Measurements from ENCODE around the gene TMEM120B.

TMEM120B gene

DNA sequence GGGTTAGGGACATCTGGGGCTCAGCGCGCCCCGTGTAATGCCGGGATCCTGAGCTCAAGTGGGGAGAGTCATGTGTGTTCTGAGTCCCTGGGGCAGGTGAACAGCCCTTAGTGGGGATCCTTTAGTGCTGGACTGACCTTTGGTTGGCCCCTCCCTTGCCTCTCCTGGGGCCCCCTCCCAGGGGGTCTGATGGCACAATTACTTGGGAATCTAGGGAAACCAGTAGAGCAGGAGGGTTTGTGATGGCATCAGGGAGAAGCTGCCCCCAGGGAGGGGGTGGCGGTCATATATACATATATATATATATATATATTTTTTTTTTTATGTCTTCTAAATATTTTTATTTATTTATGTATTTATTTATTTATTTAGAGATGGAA, 43.0 kb upstream of the TMEM120B start, which contains the start of gene MORN3:
Gene MORN3, minus strand, starts transcription at position 134 of the 380 bp plus-strand sequence. CDS start 171 bp downstream, outside the sequence.
- no peaks in the 10 kb centered on the region for H3K9me3 ChIP-seq (replicated peaks; ENCODE audit: insufficient read depth, low read length)
- no peak for DNase-seq
- H3F3A ChIP-seq (ENCODE audit: insufficient read depth, low read length), result peaks cover 6% of the 10 kb centered on the region
- no peak within 1 kb of the TSS for H3K4me3 ChIP-seq (ENCODE audit: low read length)
- no peak within 1 kb of the TSS for H3K27ac ChIP-seq (ENCODE audit: low read length)
- H3K79me2 ChIP-seq (ENCODE audit: low read length), result no peaks in the 10 kb centered on the region
- no peaks in the 10 kb centered on the region for H3K27me3 ChIP-seq (replicated peaks; ENCODE audit: insufficient read depth, low read length)
- H3K4me2 ChIP-seq (ENCODE audit: low read depth, low read length), result no peak within 1 kb of the TSS
- no peak within 1 kb of the TSS for H3K9ac ChIP-seq (ENCODE audit: low read length)
- H3K4me1 ChIP-seq (ENCODE audit: low read length), result 0 out of 2 replicates have a peak, but pooled peaks cover 3% of the 10 kb centered on the region
- H4K20me1 ChIP-seq (ENCODE audit: insufficient read depth, low read length), result no peaks in the 10 kb centered on the region
- H2AFZ ChIP-seq (ENCODE audit: low read length), result no peak within 1 kb of the TSS
- H3K9me2 ChIP-seq (replicated peaks; ENCODE audit: insufficient read depth, low read length), result no peaks in the 10 kb centered on the region
- TF ChIP-seq EZH2phosphoT487 (IDR thresholded peaks at IDR 0.05; ENCODE audit: low read length) (no peak), EZH2 (optimal IDR thresholded peaks at IDR 0.05; ENCODE audit: low read depth, low read length) (no peak)
- TF ChIP-seq, protein P1, sequence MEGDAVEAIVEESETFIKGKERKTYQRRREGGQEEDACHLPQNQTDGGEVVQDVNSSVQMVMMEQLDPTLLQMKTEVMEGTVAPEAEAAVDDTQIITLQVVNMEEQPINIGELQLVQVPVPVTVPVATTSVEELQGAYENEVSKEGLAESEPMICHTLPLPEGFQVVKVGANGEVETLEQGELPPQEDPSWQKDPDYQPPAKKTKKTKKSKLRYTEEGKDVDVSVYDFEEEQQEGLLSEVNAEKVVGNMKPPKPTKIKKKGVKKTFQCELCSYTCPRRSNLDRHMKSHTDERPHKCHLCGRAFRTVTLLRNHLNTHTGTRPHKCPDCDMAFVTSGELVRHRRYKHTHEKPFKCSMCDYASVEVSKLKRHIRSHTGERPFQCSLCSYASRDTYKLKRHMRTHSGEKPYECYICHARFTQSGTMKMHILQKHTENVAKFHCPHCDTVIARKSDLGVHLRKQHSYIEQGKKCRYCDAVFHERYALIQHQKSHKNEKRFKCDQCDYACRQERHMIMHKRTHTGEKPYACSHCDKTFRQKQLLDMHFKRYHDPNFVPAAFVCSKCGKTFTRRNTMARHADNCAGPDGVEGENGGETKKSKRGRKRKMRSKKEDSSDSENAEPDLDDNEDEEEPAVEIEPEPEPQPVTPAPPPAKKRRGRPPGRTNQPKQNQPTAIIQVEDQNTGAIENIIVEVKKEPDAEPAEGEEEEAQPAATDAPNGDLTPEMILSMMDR (IDR thresholded peaks at IDR 0.05; ENCODE audit: low read length), result no peak
- H3K36me3 ChIP-seq (replicated peaks; ENCODE audit: insufficient read depth, low read length), result no peaks in the 10 kb centered on the region

DNA sequence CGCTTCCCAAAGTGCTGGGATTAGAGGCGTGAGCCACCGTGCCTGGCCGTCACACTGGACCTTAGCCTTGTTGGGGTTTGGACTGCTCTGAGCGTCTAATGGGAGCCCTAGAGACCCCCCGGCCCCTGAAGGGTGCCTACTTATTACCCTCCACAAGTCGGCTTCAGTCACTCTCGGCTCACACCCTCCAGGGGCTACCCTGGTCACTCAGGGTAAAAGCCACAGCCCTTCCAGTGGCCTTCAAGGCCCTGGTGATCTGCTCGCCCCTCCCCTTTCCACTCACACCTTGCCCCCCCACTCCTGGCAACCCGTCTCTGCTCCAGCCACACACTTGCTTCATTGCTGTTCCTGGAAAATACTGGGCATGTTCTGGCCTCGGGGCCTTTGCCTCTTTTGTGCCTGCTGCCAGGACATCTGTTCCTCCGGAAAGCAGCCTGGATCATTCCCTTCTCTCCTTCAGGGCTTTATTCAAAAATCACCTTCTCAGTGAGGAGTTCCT, 39.5 kb upstream of the TMEM120B start:
- peak overlapping the region; percentile 56; the same call in 1 of the 2 replicates for H3K27ac ChIP-seq (ENCODE audit: low read length)
- peak overlapping the region; percentile 47; the same call in 1 of the 2 replicates for H3K9ac ChIP-seq (ENCODE audit: low read length)
- no peaks in the 10 kb centered on the region for H3K27me3 ChIP-seq (replicated peaks; ENCODE audit: insufficient read depth, low read length)
- peak overlapping the region; percentile 49; the same call in 1 of the 2 replicates for H3K4me3 ChIP-seq (ENCODE audit: low read length)
- H2AFZ ChIP-seq (ENCODE audit: low read length), result 0 out of 2 replicates have a peak overlapping the region, but pooled peaks have one; percentile 48
- H3K36me3 ChIP-seq (replicated peaks; ENCODE audit: insufficient read depth, low read length), result no peaks in the 10 kb centered on the region
- no peaks in the 10 kb centered on the region for H3K9me3 ChIP-seq (replicated peaks; ENCODE audit: insufficient read depth, low read length)
- H3K4me2 ChIP-seq (ENCODE audit: low read depth, low read length), result peak overlapping the region; percentile 70; the same call in 1 of the 2 replicates
- H3K9me2 ChIP-seq (replicated peaks; ENCODE audit: insufficient read depth, low read length), result no peaks in the 10 kb centered on the region
- TF ChIP-seq, protein P1 (IDR thresholded peaks at IDR 0.05; ENCODE audit: low read length), result no peak
- no peak for TF ChIP-seq EZH2phosphoT487 (IDR thresholded peaks at IDR 0.05; ENCODE audit: low read length)
- TF ChIP-seq EZH2 (optimal IDR thresholded peaks at IDR 0.05; ENCODE audit: low read depth, low read length), result no peak
- H3K4me1 ChIP-seq (ENCODE audit: low read length), result 0 out of 2 replicates have a peak, but pooled peaks cover 3% of the 10 kb centered on the region
- no peaks in the 10 kb centered on the region for H3K79me2 ChIP-seq (ENCODE audit: low read length)
- H3F3A ChIP-seq (ENCODE audit: insufficient read depth, low read length), result peaks cover 6% of the 10 kb centered on the region
- H4K20me1 ChIP-seq (ENCODE audit: insufficient read depth, low read length), result no peaks in the 10 kb centered on the region
- DNase-seq, result no peak

DNA sequence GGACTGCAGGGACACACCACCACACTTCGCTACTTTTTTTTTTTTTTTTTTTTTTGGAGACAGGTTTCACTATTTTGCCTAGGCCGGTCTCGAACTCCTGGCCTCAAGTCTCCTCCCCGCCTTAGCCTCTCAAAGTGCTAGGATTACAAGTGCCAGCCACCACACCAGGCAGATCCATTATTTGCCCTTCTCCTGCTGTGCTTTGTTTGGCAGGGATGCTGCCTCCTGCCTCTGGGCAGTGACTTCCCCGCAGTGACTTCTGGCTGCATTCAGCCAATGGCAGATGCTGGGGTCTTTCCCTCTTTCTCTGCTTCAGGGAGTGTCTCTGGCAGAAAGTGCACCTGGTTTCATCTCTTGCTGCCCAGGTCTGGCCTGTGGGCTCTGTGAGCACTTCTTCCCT, 36.4 kb upstream of the TMEM120B start:
- Histone ChIP-seq H3K36me3 (replicated peaks; ENCODE audit: insufficient read depth, low read length) (no peaks in the 10 kb centered on the region), H3K9ac (ENCODE audit: low read length) (no peak overlapping the region)
- no peak for DNase-seq

More for the DNA sequence above, 36.4 kb upstream of the TMEM120B start:
- Histone ChIP-seq H3K9me3 (replicated peaks; ENCODE audit: insufficient read depth, low read length) (no peaks in the 10 kb centered on the region), H3K9me2 (replicated peaks; ENCODE audit: insufficient read depth, low read length) (no peaks in the 10 kb centered on the region), H3K4me1 (ENCODE audit: low read length) (0 out of 2 replicates have a peak, but pooled peaks cover 3% of the 10 kb centered on the region), H2AFZ (ENCODE audit: low read length) (no peak overlapping the region), H3K4me3 (ENCODE audit: low read length) (no peak overlapping the region), H3F3A (ENCODE audit: insufficient read depth, low read length) (peaks cover 6% of the 10 kb centered on the region), H3K27ac (ENCODE audit: low read length) (no peak overlapping the region), H3K27me3 (replicated peaks; ENCODE audit: insufficient read depth, low read length) (no peaks in the 10 kb centered on the region), H4K20me1 (ENCODE audit: insufficient read depth, low read length) (no peaks in the 10 kb centered on the region), H3K4me2 (ENCODE audit: low read depth, low read length) (no peak overlapping the region), H3K79me2 (ENCODE audit: low read length) (no peaks in the 10 kb centered on the region)
- TF ChIP-seq, protein P1 (IDR thresholded peaks at IDR 0.05; ENCODE audit: low read length), result no peak
- TF ChIP-seq EZH2phosphoT487 (IDR thresholded peaks at IDR 0.05; ENCODE audit: low read length) (no peak), EZH2 (optimal IDR thresholded peaks at IDR 0.05; ENCODE audit: low read depth, low read length) (no peak)
